Measurements from ENCODE around the gene HCRT.
A peak's percentile ranks its signal among the peaks of the same experiment; 100 is the strongest.
"Not testable (repeated sequence)": the region's sequence is repeated elsewhere in the genome, so short reads cannot be mapped to it uniquely, and the experiment has no call there.

Gene HCRT

GRCh38 chr17:42198897-42199296 lies 13.6 kb upstream of the HCRT start:
- DNase-seq (ENCODE audit: low read depth in 3 of 3): no peak

DNA sequence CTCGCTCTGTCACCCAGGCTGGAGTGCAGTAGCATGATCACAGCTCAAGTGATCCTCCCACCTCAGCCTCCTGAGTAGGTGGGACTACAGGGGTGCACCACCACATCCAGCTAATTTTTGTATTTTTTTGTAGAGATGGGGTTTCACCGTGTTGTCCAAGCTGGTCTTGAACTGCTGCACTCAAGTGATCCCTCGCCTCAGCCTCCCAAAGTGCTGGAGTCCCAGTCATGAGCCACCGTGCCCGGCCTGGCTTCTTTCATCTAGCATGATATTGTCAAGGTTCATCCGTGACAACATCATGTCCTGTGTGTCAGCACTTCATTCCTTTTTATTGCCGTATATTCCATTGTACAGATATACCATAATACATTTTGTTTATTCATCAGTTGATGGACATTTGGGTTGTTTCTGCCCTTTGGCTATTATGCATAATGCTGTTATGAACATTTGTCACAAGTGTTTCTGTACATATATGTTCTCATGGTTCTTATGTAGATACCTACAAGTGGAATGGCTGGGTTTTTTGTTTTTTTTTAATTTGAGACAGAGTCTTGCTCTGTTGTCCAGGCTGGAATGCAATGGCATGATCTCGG lies 12.4 kb upstream of the HCRT start:
- no peak for DNase-seq (ENCODE audit: low read depth in 3 of 3)

DNA sequence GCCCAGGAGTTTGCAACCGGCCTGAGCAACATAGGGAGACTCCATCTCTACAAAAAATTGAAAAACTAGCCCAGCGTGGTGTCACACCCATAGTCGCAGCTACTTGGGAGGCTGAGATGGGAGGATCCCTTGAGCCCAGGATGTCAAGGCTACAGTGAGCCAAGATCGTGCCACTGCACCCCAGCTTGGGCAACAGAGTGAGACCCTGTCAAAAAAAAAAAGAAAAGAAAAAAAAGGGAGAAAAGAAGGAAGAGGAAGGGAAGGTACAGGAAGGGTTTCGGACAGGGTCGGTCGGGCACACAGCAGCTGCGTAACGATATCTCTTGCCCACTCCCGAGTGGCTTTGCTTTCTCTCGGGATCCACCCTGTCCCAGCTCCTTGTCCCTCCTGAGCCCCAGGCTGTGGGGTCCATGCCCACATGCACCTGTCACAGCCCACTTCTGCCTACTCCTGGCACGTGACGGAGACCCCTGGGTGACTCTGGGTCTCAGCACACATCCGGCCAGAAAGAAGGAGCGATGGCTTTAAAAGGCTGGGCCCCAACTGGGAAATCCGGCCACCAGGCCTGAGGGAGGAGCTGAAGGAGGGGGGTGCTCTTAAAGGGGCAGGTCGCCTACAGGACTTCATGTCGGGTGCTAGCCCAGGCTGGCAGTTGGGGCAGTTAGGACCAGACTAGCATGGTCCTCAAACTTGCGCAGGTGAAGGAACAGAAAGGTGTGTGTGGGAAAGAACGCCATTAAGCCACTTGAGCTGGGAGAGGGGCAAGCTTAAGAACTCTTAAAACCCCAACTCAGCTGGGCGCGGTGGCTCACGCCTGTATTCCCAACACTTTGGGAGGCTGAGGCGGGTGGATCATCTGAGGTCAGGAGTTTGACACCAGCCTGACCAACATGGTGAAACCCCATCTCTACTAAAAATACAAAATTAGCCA lies 9.0 kb upstream of the HCRT start, which contains the start of gene GHDC:
TSS of gene GHDC (minus strand) at position 526 of the 931 bp plus-strand sequence. CDS start 913 bp downstream, outside the sequence.
- peak; percentile 50 to 68 (median 63) for DNase-seq (ENCODE audit: low read depth in 3 of 3)

DNA sequence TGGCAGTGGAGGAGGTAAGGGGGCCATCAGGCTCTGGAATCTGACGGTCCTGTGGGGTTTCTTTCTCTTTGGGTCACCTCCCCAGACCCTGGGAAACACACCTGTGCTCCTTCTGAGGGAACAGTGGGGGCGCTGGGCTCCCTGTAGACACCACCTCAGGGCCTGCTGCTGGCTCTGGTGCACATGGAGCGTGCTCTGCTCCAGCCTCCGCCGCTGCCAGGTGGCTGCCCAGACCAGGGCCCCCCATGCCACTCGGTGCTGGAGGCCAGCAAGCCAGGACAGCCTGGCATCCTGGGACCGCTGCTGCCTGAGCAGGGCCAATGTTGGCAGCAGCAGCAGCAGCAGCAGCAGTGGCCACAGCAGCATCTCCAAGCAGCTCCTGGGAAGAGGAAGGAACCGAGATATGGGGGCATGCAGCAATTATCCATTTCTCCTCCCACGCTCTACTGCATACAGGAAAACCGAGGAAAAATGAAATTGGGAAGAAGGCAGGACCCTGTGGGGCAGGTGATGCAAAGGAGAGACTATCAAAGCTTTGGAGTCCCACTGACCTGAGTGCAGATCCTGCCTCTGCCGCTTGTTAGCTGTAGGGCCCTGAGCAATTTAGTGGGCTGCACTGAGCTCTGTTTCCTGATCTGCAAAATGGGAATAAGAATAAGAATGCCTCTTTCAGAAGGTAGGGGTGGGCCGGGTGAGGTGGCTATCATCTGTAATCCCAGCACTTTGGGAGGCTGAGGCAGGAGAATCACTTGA lies 8.1 kb upstream of the HCRT start:
- DNase-seq (ENCODE audit: low read depth in 3 of 3): no peak

DNA sequence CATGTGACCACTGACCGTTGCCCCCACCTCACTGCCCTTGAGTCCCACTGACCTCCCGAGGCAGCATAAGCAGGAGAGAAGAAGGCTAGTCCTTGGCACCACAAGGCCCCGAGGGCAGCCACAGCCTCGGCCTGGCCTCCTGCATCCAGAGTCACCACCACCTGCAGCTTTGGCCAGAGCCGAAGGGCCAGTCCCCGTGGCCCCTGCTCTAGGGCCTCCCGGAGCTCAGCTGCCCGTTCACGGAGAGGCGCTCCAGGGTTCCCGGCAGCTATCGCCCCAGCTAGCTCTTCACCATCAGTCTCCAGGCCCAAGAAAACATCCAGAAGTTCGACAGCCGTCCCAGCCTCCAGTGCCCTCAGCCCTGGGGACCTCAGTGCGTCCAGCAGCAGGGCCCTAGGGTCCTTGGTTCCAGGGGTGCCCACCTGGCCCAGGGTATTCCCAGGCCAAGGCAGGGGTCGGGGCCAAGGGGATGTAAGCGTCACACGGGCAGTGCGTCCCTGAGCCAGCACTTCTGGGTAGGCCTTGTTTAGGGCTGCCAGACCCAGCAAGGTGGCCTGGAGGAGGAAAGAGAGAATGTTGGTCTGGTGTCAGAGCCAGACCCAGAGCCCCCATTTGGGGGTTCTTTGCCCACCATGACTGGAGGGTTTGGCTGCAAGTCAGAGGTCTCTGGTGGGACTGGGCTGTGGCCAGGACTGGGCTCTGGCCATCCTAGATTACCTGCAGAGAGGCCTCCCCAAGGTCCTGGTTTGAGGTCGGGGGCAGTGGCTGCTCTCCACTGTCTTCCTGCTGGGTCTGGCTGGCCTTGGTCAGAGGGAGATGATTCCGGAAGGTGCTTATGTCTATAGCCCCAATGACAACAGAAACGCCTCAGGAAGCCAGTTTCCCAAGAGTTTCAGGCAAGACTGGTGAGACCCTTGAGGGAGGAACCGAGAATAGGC lies 7.2 kb upstream of the HCRT start:
- DNase-seq (ENCODE audit: low read depth in 3 of 3): no peak

DNA sequence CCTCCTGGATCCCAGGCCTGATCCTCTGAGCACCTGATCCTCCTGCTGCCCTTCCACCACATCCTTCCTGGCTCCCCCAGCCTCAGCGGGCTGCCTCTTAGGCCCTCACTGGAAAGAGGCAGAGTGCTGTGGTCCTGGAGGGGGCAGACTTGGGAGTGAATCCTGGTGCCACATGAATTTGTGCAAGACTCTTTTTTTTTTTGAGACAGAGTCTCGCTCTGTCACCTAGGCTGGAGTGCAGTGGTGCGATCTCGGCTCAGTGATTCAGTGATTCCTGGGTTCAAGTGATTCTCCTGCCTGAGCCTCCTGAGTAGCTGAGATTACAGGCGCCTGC lies 6.0 kb upstream of the HCRT start:
- DNase-seq (ENCODE audit: low read depth in 3 of 3): no peak

DNA sequence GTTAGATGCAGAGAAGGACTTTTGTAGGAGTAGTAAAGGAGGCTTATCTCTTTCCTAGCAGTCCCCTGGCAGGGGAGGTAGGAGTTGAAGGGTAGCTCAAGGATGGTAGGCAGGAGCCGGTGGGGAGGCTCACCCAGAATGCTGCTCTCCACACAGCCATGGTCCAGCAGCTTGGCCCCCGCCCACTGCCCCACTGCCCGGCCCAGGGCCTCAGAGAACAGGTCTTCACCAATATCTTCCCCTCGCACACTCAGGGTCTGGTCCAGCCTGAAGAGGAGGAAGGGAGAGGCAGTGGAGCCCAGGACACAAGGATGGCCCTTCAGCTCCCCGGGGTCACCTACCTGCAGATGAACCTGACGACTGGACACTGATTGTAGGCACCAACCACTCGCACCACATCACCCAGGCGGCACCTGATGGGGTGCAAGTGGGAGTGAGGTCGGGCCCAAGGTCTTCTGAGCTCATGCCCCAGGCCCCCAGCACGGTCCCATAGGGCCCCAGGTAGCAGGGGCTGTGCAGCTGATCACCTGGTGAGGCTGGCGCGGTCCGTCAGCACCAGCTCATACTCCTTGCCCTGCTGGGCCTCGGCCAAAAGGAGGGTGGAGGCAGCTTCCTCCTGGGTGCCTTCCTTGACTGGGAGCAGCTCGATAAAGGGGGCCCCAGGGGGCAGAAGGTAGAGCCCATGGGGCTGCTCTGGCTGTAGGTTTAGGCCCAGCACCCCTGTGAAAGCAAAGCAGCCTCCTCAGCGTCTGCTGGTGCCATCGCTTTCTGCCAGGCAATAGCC lies 5.4 kb upstream of the HCRT start:
- DNase-seq (ENCODE audit: low read depth in 3 of 3): no peak

GRCh38 chr17:42189651-42189965 lies 4.4 kb upstream of the HCRT start:
- no peak for DNase-seq (ENCODE audit: low read depth in 3 of 3)

DNA sequence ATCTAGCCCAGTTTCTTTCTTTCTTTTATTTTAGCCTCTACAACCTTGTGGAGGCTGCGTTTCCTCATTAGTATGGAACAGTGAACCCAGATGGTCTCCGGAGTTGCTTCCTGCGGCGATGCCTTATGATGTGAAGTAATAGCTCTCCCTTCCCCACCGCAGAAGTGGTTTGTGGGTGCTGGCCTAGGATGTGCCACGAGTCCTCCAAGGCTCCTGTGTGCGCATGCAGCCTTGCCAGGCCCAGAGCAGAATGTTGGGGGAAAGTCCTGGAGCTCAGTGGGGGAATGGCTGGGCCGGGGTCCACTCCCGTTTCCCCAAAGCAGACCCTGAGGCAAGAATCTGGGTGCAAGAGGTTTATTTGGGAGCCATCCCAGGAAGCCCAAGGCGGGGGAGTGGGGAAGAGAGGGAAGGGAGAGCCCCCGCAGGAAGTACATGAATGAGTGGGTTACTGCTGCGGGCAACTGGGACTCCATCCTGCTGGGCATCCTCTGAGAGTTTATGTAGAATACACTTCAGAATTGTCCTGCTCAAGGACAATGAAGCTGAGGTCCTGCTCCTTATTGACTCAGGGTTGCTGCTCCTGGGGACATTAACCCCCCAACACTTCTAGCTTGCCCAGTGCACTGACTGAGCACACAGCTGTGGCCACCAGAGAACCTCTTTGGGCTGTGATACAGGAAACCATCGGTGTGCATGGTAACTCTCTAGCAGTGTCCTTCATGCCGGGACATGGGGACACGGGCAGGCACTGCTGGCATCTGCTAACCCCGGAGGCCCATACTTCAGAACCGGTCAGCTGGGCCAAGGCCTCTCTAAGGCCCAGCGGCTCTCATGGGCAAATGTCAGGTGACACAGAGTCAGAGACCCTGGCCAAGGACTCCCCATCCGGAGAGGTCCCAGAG lies 3.7 kb upstream of the HCRT start:
- no peak for DNase-seq (ENCODE audit: low read depth in 3 of 3)

DNA sequence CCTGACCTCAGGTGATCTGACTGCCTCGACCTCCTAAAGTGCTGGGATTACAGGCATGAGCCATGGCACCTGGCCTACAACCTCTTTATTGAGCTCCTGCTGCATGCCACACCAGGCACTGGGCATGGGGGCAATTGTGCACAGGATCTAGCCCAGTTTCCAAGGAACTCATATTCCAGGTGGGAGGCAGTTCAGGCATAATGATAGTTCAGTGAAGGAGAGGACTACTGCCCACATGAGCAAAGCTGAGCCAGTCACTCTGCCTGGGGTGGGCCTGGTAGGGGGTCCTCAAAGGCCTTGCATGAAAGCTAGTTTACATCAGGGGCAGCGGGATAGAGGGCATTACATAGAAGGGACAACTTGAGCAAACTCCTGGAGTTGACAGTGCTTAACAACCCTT lies 2.6 kb upstream of the HCRT start:
- DNase-seq (ENCODE audit: low read depth in 3 of 3): no peak

DNA sequence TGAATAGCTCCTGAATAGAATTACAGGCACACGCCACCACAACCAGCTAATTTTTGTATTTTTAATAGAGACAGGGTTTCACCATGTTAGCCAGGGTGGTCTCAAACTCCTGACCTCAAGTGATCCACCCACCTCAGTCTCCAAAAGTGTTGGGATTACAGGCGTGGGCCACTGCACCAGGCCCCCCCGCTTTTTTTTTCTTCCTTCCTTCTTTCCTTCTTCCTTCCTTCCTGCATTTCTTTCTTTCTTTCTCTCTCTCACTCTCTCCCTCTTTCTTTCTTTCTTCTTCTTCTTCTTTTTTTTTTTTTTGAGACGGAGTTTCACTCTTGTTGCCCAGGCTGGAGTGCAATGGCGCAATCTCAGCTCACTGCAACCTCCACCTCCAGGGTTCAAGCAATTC lies 939 bp upstream of the HCRT start:
- DNase-seq (ENCODE audit: low read depth in 3 of 3): not testable (repeated sequence)

GRCh38 chr17:42185621-42185930 lies 324 bp upstream of the HCRT start:
- DNase-seq (ENCODE audit: low read depth in 3 of 3): no peak

DNA sequence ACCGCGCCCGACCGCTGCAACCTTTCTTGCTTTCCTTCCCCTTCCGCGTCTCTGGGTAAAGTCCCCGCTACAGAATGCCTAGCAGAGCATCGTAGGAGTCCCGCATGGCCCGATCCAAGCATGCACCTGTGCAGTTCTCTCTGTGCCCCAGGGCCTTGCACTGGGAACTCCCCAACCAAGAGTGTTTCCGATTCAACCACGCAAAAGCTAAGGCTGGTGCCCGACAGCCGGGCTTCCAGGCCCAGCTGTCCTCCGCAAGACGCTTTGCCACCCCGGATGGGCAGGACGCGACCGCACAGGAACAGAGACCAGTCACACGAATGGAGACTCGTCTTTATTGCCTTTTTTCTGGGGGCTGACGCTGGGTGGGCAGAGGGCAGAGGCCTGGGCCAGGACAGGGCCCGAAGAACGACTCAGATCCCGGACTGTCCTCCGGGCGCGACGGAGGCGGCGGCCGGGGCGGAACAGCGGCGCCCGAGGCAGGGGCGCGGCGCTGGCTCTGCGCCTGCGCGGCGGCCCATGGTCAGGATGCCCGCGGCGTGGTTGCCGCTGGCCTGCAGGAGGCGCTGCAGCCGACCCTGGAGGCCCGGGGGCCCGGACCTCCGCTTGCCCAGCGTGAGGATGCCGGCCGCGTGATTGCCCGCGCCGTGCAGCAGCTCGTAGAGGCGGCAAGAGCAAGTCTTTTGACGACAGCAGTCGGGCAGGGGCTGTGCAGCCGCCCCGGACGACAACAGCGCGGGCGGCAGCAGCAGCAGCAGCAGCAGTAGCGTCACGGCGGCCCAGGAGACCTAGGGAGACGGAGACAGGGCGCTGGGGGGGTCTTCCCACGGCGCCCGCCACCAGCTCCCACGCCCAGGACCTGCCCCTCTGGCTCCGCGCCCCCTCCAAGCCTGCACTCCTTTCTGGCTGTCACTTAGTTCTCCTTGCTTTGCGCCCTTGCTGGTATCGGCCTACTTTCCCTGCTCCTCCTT lies 1.2 kb downstream of the HCRT start:
- peak; percentile 53 to 71 (median 53) for DNase-seq (ENCODE audit: low read depth in 3 of 3)

DNA sequence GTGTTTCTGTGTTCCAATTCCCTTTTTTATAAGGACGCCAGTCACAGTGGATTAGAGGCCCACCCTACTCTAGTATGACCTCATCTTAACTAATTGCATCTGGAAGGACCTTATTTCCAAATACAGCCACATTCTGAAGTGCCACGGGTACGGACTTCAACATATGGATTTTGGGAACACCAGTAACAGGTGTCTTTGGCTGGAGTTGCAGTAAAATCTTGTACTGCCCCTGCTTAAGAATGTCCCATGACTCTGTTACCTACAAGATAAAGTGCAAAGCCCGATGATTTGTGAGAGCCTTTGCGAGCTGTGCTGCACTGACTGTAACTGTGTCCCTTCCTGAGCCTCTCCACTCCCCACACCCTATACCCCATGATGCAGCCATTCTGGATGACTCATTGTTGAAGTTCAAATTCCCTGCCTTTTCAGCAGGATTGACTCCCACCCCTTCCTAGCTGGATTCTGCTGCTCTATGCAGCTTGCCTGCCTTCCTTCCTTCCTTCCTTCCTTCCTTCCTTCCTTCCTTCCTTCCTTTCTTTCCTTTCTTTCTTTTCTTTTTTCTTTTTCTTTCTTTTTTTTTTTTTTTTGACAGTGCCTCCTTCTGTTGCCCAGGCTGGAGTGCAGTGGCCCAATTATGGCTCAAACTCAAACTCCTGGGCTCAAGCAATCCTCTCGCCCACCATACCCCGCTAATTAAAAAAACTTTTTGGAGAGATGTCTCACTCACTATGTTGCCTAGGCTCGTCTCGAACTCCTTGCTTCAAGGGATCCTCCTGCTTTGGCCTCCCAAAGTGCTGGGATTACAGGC lies 2.1 kb downstream of the HCRT start:
- no peak for DNase-seq (ENCODE audit: low read depth in 3 of 3)

GRCh38 chr17:42181851-42182207 lies 3.4 kb downstream of the HCRT start:
- DNase-seq (ENCODE audit: low read depth in 3 of 3): no peak

- DNase-seq (ENCODE audit: low read depth in 3 of 3): peak; percentile 72 to 90 (median 84)
Measured at GRCh38 chr17:42180922-42181850, 4.1 kb downstream of the HCRT start, which contains the start of gene KCNH4. Gene KCNH4 (minus strand): TSS chr17:42181142. CDS start chr17:42180945, 197 bp downstream.

All from stimulated activated CD4-positive, alpha-beta T cell treated with anti-CD3 and anti-CD28 coated beads, TNF-alpha, amount 100 ng/mL, for 4 hours (primary cell).